ENCODE results near the gene FGF3.

FGF3 gene

DNA sequence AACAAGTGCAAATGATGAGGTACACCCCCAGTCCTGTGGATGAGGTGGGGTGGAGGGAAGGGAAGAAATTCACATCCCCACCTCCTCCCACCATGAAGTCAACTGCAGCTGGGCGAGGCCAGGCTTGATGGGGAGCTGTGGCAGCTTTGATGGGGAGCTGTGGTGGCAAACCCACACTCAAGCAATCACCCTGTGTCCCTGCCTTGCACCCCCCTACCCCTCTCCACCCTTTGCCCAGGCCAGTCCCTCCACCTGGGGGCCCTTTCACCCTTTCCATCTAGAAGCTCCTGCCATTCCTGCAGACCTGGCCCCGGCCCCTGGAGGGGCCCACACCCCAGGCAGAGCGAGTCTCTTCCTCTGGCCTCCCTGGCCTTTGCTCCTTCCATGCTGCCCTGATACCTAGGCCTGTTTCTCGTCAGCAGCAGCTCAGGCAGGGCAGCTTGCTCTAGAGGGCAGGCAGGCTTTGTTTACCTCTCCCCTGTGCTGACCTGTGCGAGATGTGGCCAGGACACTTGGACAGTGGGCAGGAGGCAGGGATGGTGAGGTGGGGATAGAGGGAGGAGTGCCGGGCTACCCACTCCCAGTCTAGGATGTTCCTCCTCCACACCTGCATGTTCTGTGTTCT lies 4.5 kb upstream of the FGF3 start:
- H3K4me3 ChIP-seq (replicated peaks; ENCODE audit: low read depth, low read length): no peak overlapping the region
- DNase-seq (ENCODE audit: extremely low read depth, low read depth): no peak
- no peak for TF ChIP-seq CTCF (IDR thresholded peaks at IDR 0.05; ENCODE audit: low read depth, low read length, missing control alignments)

GRCh38 chr11:69822676-69823494 lies 3.7 kb upstream of the FGF3 start:
- H3K4me3 ChIP-seq (replicated peaks; ENCODE audit: low read depth, low read length): no peak overlapping the region
- DNase-seq (ENCODE audit: extremely low read depth, low read depth): no peak
- no peak for TF ChIP-seq CTCF (IDR thresholded peaks at IDR 0.05; ENCODE audit: low read depth, low read length, missing control alignments)

- TF ChIP-seq CTCF (IDR thresholded peaks at IDR 0.05; ENCODE audit: low read depth, low read length, missing control alignments): no peak
- no peak for DNase-seq (ENCODE audit: extremely low read depth, low read depth)
These were observed 2.4 kb upstream of the FGF3 start for GRCh38 chr11:69821511-69822040.

DNA sequence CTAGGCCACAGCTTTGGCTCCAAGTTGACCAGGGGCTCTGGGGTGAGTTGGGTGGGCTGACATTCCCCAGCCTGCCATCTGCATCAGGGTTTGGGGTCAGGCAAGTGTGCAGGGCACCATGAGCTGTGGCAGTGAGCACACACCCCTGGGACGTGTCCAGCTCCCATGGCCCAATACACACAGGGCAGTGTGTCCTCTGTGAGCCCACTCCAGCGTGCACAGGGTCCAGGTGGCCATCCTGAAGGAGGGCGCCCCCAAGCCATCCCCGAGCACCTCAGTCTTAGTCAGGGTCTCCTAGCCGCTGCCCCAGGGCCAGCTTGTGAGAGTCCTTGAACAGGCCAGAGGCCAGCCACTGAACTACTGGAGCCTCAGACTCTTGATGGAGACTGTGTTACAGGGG lies 1.2 kb upstream of the FGF3 start:
- no peak for TF ChIP-seq CTCF (IDR thresholded peaks at IDR 0.05; ENCODE audit: low read depth, low read length, missing control alignments)
- no peak overlapping the region for H3K4me3 ChIP-seq (replicated peaks; ENCODE audit: low read depth, low read length)
- DNase-seq (ENCODE audit: extremely low read depth, low read depth): no peak

More at GRCh38 chr11:69821511-69822040, 2.4 kb upstream of the FGF3 start:
- H3K4me3 ChIP-seq (replicated peaks; ENCODE audit: low read depth, low read length): no peak overlapping the region

- DNase-seq (ENCODE audit: extremely low read depth, low read depth): no peak
- H3K4me3 ChIP-seq (replicated peaks; ENCODE audit: low read depth, low read length): no peak overlapping the region
- TF ChIP-seq CTCF (IDR thresholded peaks at IDR 0.05; ENCODE audit: low read depth, low read length, missing control alignments): no peak
These were observed 390 bp upstream of the FGF3 start for GRCh38 chr11:69819541-69820070.

DNA sequence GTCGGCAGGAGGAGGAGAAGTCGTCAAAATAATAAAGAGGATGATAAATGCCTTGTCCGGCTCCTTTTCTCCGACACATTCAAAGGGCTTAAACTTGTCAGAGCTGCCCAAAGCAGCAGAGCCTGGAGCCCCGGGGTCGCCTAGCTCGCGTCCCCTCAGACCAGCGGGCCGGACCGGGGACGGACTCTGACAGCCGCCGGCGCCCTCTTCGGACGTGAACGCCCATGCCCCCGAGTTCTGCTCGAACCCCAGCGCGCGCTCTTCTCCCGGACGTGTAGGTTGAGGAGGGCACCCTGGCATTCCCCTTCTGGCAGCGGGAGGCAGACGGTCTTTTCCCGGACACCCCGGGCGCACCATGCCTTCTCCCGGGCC lies 999 bp downstream of the FGF3 start:
- H3K4me3 ChIP-seq (replicated peaks; ENCODE audit: low read depth, low read length): no peak overlapping the region
- no peak for DNase-seq (ENCODE audit: extremely low read depth, low read depth)
- no peak for TF ChIP-seq CTCF (IDR thresholded peaks at IDR 0.05; ENCODE audit: low read depth, low read length, missing control alignments)

Data from HFF-Myc (cell line).